Measurements from ENCODE around the gene DZIP3. TPM values are rescaled to one million over a fixed set of nuclear protein-coding genes. Genes with fewer than 3 reads are reported as not detected.
"Not testable (repeated sequence)": the region's sequence is repeated elsewhere in the genome, so short reads cannot be mapped to it uniquely, and the experiment has no call there.

DZIP3 gene
- total RNA-seq, 1 experiment from 2014 or later, result 12.2 TPM

GRCh38 chr3:108642526-108642925 is 53.0 kb downstream of the DZIP3 start:
- no TSS peak for BruUV-seq (replicated peaks)
- TF ChIP-seq CTCF (IDR thresholded peaks at IDR 0.05; ENCODE audit: unreplicated experiment), result no peak
- no peak for DNase-seq
- no peaks in the 10 kb centered on the region for H3K4me1 Mint-ChIP-seq (ENCODE audit: low read depth, unreplicated experiment)
- no peak overlapping the region for H3K4me3 Mint-ChIP-seq (ENCODE audit: low read depth, unreplicated experiment)
- intact Hi-C loops (cut with micrococcal nuclease; ENCODE audit: unreplicated experiment), result no loop called here
- H3K27ac Mint-ChIP-seq (ENCODE audit: unreplicated experiment), result no peak overlapping the region
- H3K9me3 Mint-ChIP-seq (ENCODE audit: low read depth, unreplicated experiment), result no peaks in the 10 kb centered on the region
- no peaks in the 10 kb centered on the region for H3K36me3 Mint-ChIP-seq (ENCODE audit: insufficient read depth, unreplicated experiment)
- CTCF ChIA-PET, result no interaction called here
- no peaks in the 10 kb centered on the region for H3K27me3 Mint-ChIP-seq (ENCODE audit: unreplicated experiment)

GRCh38 chr3:108645364-108645763 is 55.8 kb downstream of the DZIP3 start:
- no peaks in the 10 kb centered on the region for H3K27me3 Mint-ChIP-seq (ENCODE audit: unreplicated experiment)
- H3K4me3 Mint-ChIP-seq (ENCODE audit: low read depth, unreplicated experiment), result no peak overlapping the region
- no TSS peak for BruUV-seq (replicated peaks)
- H3K4me1 Mint-ChIP-seq (ENCODE audit: low read depth, unreplicated experiment), result no peaks in the 10 kb centered on the region
- no peaks in the 10 kb centered on the region for H3K36me3 Mint-ChIP-seq (ENCODE audit: insufficient read depth, unreplicated experiment)
- DNase-seq, result no peak
- no peak overlapping the region for H3K27ac Mint-ChIP-seq (ENCODE audit: unreplicated experiment)
- H3K9me3 Mint-ChIP-seq (ENCODE audit: low read depth, unreplicated experiment), result no peaks in the 10 kb centered on the region
- intact Hi-C loops (cut with micrococcal nuclease; ENCODE audit: unreplicated experiment), result no loop called here
- TF ChIP-seq CTCF (IDR thresholded peaks at IDR 0.05; ENCODE audit: unreplicated experiment), result no peak
- CTCF ChIA-PET, result no interaction called here

- H3K4me3 Mint-ChIP-seq (ENCODE audit: low read depth, unreplicated experiment); H3K27ac Mint-ChIP-seq (ENCODE audit: unreplicated experiment); DNase-seq; H3K36me3 Mint-ChIP-seq (ENCODE audit: insufficient read depth, unreplicated experiment); BruUV-seq (replicated peaks); intact Hi-C loops (cut with micrococcal nuclease; ENCODE audit: unreplicated experiment); H3K27me3 Mint-ChIP-seq (ENCODE audit: unreplicated experiment); CTCF ChIA-PET; H3K9me3 Mint-ChIP-seq (ENCODE audit: low read depth, unreplicated experiment); H3K4me1 Mint-ChIP-seq (ENCODE audit: low read depth, unreplicated experiment): not testable (repeated sequence)
These were observed 66.1 kb downstream of the DZIP3 start for GRCh38 chr3:108655664-108656063.

GRCh38 chr3:108661699-108662098 is 72.2 kb downstream of the DZIP3 start:
- Mint-ChIP-seq H3K9me3 (ENCODE audit: low read depth, unreplicated experiment) (no peaks in the 10 kb centered on the region), H3K4me3 (ENCODE audit: low read depth, unreplicated experiment) (no peak overlapping the region), H3K4me1 (ENCODE audit: low read depth, unreplicated experiment) (no peaks in the 10 kb centered on the region), H3K27me3 (ENCODE audit: unreplicated experiment) (no peaks in the 10 kb centered on the region), H3K27ac (ENCODE audit: unreplicated experiment) (no peak overlapping the region), H3K36me3 (ENCODE audit: insufficient read depth, unreplicated experiment) (no peaks in the 10 kb centered on the region)
- intact Hi-C loops (cut with micrococcal nuclease; ENCODE audit: unreplicated experiment), result loop anchor here (1.0 to 10.0 kb wide), 4 partner anchors 157 to 421 kb away; no protein-coding TSS in a partner anchor
- no peak for TF ChIP-seq CTCF (IDR thresholded peaks at IDR 0.05; ENCODE audit: unreplicated experiment)
- BruUV-seq (replicated peaks), result no TSS peak
- CTCF ChIA-PET, result interaction anchor here (1.6 kb wide), 1 partner anchor 253 kb away, joined by 10 read pairs; no protein-coding TSS in a partner anchor
- no peak for DNase-seq

GRCh38 chr3:108662142-108662738 is 72.7 kb downstream of the DZIP3 start:
- intact Hi-C loops (cut with micrococcal nuclease; ENCODE audit: unreplicated experiment), result loop anchor here (1.0 to 10.0 kb wide), 4 partner anchors 156 to 420 kb away; no protein-coding TSS in a partner anchor
- Mint-ChIP-seq H3K27me3 (ENCODE audit: unreplicated experiment) (no peaks in the 10 kb centered on the region), H3K9me3 (ENCODE audit: low read depth, unreplicated experiment) (no peaks in the 10 kb centered on the region), H3K36me3 (ENCODE audit: insufficient read depth, unreplicated experiment) (no peaks in the 10 kb centered on the region), H3K4me3 (ENCODE audit: low read depth, unreplicated experiment) (no peak overlapping the region), H3K27ac (ENCODE audit: unreplicated experiment) (no peak overlapping the region), H3K4me1 (ENCODE audit: low read depth, unreplicated experiment) (no peaks in the 10 kb centered on the region)
- BruUV-seq (replicated peaks), result no TSS peak
- peak; percentile 23 for TF ChIP-seq CTCF (IDR thresholded peaks at IDR 0.05; ENCODE audit: unreplicated experiment)
- DNase-seq, result peak; percentile 60
- CTCF ChIA-PET, result interaction anchor here (0.6 to 1.6 kb wide), 3 partner anchors 156 to 253 kb away, joined by 3 to 10 read pairs (median 6); no protein-coding TSS in a partner anchor

Measured in Calu3 (cell line).